Caco-2 (cell line): Measurements from ENCODE around the gene CCDC30. TPM values are rescaled to one million over a fixed set of nuclear protein-coding genes. Genes with fewer than 3 reads are reported as not detected.

ENCODE experiments used
- BruUV-seq: library from RNA; stranded (reverse); fragments of 400-500 nt; replicated peaks from 2 replicates; lab custom pipeline; 2021; lab: Mats Ljungman, UMichigan
- CTCF ChIA-PET: fragments of 300-600 bp; sonication (Branson Sonifier 250); formaldehyde crosslinking; loops from one replicate; lab custom pipeline; 2022; ENCODE audit warnings: antibody characterized with exemption; lab: Charles Lee
- POLR2A ChIA-PET: fragments of 300-600 bp; sonication (Branson Sonifier 250); formaldehyde crosslinking; loops from one replicate; lab custom pipeline; 2022; ENCODE audit warnings: antibody characterized with exemption; lab: Charles Lee
- DNase-seq, 2 experiments: peaks; one replicate each; pipeline versions ENCODE4 v3.0.0 to v3.0.0-alpha.2; 2020 to 2022
- H3K27me3 ChIP-seq: replicated peaks from 2 replicates; pipeline ENCODE4 v1.6.0; 2011; ENCODE audit warnings: low read length; ENCODE audit not compliant: control insufficient read depth, insufficient read depth
- H3K36me3 ChIP-seq: 2 replicates; pipeline ENCODE4 v1.5.1; 2011; ENCODE audit warnings: low read length; ENCODE audit not compliant: control insufficient read depth, insufficient read depth
- H3K4me1 ChIP-seq: fragments of 250-450 bp; sonication (Bioruptor Pico); 2 replicates; pipeline ENCODE4 v1.5.1; 2020; ENCODE audit warnings: mild to moderate bottlenecking
- H3K4me3 ChIP-seq: 2 replicates; pipeline ENCODE4 v1.5.1; 2011; ENCODE audit warnings: low read depth, mild to moderate bottlenecking, control low read depth, low read length
- H3K9me3 ChIP-seq: fragments of 250-450 bp; sonication (Bioruptor Pico); 2 replicates; pipeline ENCODE4 v1.5.1; 2020; ENCODE audit warnings: mild to moderate bottlenecking, moderate library complexity
- H3K27ac Mint-ChIP-seq: one replicate; pipeline ENCODE4 v1.8.0; 2022; ENCODE audit warnings: mixed read lengths; ENCODE audit not compliant: unreplicated experiment
- H3K27me3 Mint-ChIP-seq: one replicate; pipeline ENCODE4 v1.8.0; 2022; ENCODE audit warnings: mixed read lengths; ENCODE audit not compliant: insufficient read depth, unreplicated experiment
- H3K36me3 Mint-ChIP-seq: one replicate; pipeline ENCODE4 v1.8.0; 2022; ENCODE audit warnings: mild to moderate bottlenecking, mixed read lengths; ENCODE audit not compliant: insufficient read depth, unreplicated experiment
- H3K4me1 Mint-ChIP-seq: one replicate; pipeline ENCODE4 v1.8.0; 2022; ENCODE audit warnings: low read depth, mixed read lengths; ENCODE audit not compliant: unreplicated experiment
- H3K4me3 Mint-ChIP-seq: one replicate; pipeline ENCODE4 v1.8.0; 2022; ENCODE audit warnings: mild to moderate bottlenecking, moderate library complexity, mixed read lengths; ENCODE audit not compliant: unreplicated experiment
- H3K9me3 Mint-ChIP-seq: one replicate; pipeline ENCODE4 v1.8.0; 2022; ENCODE audit warnings: mixed read lengths; ENCODE audit not compliant: unreplicated experiment
- intact Hi-C: fragments of 100-400 bp; cut with micrococcal nuclease; formaldehyde crosslinking; loops from one replicate; pipeline ENCODE4 v1.10.0; 2022; ENCODE audit not compliant: unreplicated experiment
- total RNA-seq: library from RNA; stranded (reverse); gene quantifications from 2 replicates; pipeline ENCODE4 v1.2.3, GENCODE V29; 2022
- TF ChIP-seq, protein P1 (sequence below), 2 experiments: fragments of 200-600 bp in 1 of 2; IDR thresholded peaks; 1 replicate in 1 of 2; 2 replicates in 1 of 2; pipeline versions ENCODE4 v1.5.1 to v1.8.0; 2011 to 2022; ENCODE audit warnings: antibody characterized with exemption in 1 of 2, control low read depth in 1 of 2, inconsistent platforms in 1 of 2, low read depth in 1 of 2, low read length in 1 of 2, mild to moderate bottlenecking in 1 of 2, moderate library complexity in 1 of 2; ENCODE audit not compliant: insufficient read depth in 1 of 2, severe bottlenecking in 1 of 2, unreplicated experiment in 1 of 2

Gene CCDC30
- total RNA-seq, 1 experiment from 2014 or later: 1.3 TPM

DNA sequence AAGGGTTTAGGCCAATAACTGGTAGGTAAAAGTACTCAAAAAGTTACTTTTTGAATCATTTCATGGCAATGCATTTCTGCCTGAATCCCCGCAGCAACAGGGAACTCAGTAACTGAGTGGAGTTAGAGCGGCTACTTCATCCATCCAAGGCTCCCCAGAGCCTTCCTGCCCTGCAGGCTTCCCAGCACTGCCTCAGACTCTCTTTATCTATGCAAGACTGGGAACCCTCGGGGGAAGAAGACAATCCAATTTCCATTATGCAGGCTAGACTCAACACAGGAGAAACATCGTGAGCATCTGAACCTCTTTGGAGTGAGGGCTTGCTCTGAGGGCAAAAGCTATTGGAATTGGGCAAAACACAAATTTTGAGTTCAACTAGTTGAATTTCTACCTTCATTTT, 30.4 kb upstream of the CCDC30 start:
- Mint-ChIP-seq H3K36me3 (no peaks in the 10 kb centered on the region), H3K4me3 (no peak overlapping the region), H3K27ac (no peak overlapping the region), H3K4me1 (peaks cover 13% of the 10 kb centered on the region), H3K27me3 (no peaks in the 10 kb centered on the region), H3K9me3 (no peaks in the 10 kb centered on the region)
- H3K4me1 ChIP-seq: peaks cover 22% of the 10 kb centered on the region
- POLR2A ChIA-PET: no interaction called here
- CTCF ChIA-PET: no interaction called here
- no TSS peak for BruUV-seq
- TF ChIP-seq, protein P1, sequence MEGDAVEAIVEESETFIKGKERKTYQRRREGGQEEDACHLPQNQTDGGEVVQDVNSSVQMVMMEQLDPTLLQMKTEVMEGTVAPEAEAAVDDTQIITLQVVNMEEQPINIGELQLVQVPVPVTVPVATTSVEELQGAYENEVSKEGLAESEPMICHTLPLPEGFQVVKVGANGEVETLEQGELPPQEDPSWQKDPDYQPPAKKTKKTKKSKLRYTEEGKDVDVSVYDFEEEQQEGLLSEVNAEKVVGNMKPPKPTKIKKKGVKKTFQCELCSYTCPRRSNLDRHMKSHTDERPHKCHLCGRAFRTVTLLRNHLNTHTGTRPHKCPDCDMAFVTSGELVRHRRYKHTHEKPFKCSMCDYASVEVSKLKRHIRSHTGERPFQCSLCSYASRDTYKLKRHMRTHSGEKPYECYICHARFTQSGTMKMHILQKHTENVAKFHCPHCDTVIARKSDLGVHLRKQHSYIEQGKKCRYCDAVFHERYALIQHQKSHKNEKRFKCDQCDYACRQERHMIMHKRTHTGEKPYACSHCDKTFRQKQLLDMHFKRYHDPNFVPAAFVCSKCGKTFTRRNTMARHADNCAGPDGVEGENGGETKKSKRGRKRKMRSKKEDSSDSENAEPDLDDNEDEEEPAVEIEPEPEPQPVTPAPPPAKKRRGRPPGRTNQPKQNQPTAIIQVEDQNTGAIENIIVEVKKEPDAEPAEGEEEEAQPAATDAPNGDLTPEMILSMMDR (IDR thresholded peaks at IDR 0.05; ENCODE audit: insufficient read depth in 1 of 2, low read depth in 1 of 2, low read length in 1 of 2, severe bottlenecking in 1 of 2, unreplicated experiment in 1 of 2): no peak
- H3K4me3 ChIP-seq: no peak overlapping the region
- H3K9me3 ChIP-seq: no peaks in the 10 kb centered on the region
- no peak for DNase-seq
- H3K36me3 ChIP-seq: no peaks in the 10 kb centered on the region
- no peaks in the 10 kb centered on the region for H3K27me3 ChIP-seq
- intact Hi-C loops: no loop called here

DNA sequence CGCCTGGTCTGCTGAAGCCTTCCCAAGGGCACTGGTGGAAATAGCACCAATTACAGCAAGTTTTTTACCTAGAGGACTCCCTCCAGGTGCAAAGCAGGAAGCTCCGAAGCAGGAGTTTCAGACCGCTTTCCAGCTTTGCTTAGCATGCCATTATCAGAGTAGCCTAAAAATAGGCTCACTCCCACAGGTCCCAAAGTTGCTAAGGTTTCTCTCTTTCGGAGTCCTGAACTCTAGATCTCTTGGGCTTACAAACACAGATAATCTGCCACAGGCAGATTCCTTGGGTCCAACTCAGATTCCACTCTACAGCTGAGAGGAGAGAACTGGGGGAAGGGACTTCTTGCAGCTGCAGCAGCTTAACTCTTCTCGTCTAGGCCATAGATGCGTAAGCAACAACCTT, 29.7 kb upstream of the CCDC30 start:
- no peak overlapping the region for H3K4me3 Mint-ChIP-seq
- no TSS peak for BruUV-seq
- no peaks in the 10 kb centered on the region for H3K36me3 ChIP-seq
- H3K9me3 ChIP-seq: no peaks in the 10 kb centered on the region
- TF ChIP-seq, protein P1 (IDR thresholded peaks at IDR 0.05; ENCODE audit: insufficient read depth in 1 of 2, low read depth in 1 of 2, low read length in 1 of 2, severe bottlenecking in 1 of 2, unreplicated experiment in 1 of 2): no peak
- intact Hi-C loops: no loop called here
- H3K4me3 ChIP-seq: no peak overlapping the region
- H3K27ac Mint-ChIP-seq: no peak overlapping the region
- ChIA-PET CTCF (no interaction called here), POLR2A (no interaction called here)
- no peaks in the 10 kb centered on the region for H3K36me3 Mint-ChIP-seq
- peaks cover 13% of the 10 kb centered on the region for H3K4me1 Mint-ChIP-seq
- no peaks in the 10 kb centered on the region for H3K9me3 Mint-ChIP-seq
- no peaks in the 10 kb centered on the region for H3K27me3 Mint-ChIP-seq
- DNase-seq: no peak
- no peaks in the 10 kb centered on the region for H3K27me3 ChIP-seq
- H3K4me1 ChIP-seq: peaks cover 22% of the 10 kb centered on the region

DNA sequence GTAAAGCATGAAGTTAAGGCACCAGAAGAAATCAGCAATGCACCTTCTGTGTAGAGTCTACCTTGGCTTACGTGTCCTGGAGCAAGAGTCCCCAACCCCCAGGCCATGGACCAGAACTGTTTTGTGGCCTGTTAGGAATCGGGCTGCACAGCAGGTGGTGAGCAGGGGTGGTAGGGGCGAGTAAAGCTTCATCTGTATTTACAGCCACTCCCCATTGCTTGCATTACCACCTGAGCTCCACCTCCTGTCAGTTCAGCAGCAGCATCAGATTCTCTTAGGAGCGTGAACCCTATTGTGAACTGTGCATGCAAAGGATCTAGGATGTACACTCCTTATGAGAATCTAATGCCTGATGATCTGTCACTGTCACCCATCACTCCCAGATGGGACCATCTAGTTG, 28.7 kb upstream of the CCDC30 start:
- DNase-seq: no peak
- no peaks in the 10 kb centered on the region for H3K36me3 ChIP-seq
- H3K4me3 ChIP-seq: no peak overlapping the region
- peaks cover 22% of the 10 kb centered on the region for H3K4me1 ChIP-seq
- Mint-ChIP-seq H3K4me3 (no peak overlapping the region), H3K36me3 (no peaks in the 10 kb centered on the region), H3K4me1 (peaks cover 13% of the 10 kb centered on the region), H3K9me3 (no peaks in the 10 kb centered on the region), H3K27ac (no peak overlapping the region), H3K27me3 (no peaks in the 10 kb centered on the region)
- ChIA-PET CTCF (no interaction called here), POLR2A (no interaction called here)
- H3K27me3 ChIP-seq: no peaks in the 10 kb centered on the region
- TF ChIP-seq, protein P1 (IDR thresholded peaks at IDR 0.05; ENCODE audit: insufficient read depth in 1 of 2, low read depth in 1 of 2, low read length in 1 of 2, severe bottlenecking in 1 of 2, unreplicated experiment in 1 of 2): no peak
- intact Hi-C loops: no loop called here
- BruUV-seq: no TSS peak
- H3K9me3 ChIP-seq: no peaks in the 10 kb centered on the region
